Gastrocnemius medialis (tissue), 4 donors: ENCODE data around the gene PEMT.

ENCODE experiments used
- CTCF ChIP-seq, 5 experiments: fragments of 450-650 bp in 3 of 5; fragments of 200-600 bp in 2 of 5; sonication (generic) in 2 of 5; IDR thresholded peaks in 4 of 5; conservative IDR thresholded peaks in 1 of 5; 1 replicate in 4 of 5; 2 replicates in 1 of 5; pipeline ENCODE4 v1.5.1; 2016 to 2019; ENCODE audit warnings: antibody characterized with exemption in 5 of 5, mild to moderate bottlenecking in 3 of 5, moderate library complexity in 3 of 5
- POLR2A ChIP-seq, 2 donors: fragments of 450-650 bp; IDR thresholded peaks; one replicate each; pipeline ENCODE4 v1.6.1; 2017; ENCODE audit warnings: antibody characterized with exemption in 2 of 2, mild to moderate bottlenecking in 2 of 2, moderate library complexity in 2 of 2

GRCh38 chr17:17565471-17566339 lies 25.8 kb downstream of the PEMT start:
- TF ChIP-seq CTCF (IDR thresholded peaks at IDR 0.05 in 4 of 5, conservative IDR thresholded peaks at IDR 0.05 in 1 of 5) (no peak), POLR2A (IDR thresholded peaks at IDR 0.05) (no peak)
